GM12878 (cell line): Measurements from ENCODE around the gene ITGAD. TPM values are rescaled to one million over a fixed set of nuclear protein-coding genes. Genes with fewer than 3 reads are reported as not detected.

Source experiments
- ATAC-seq: fragments of 200-7000 bp; cut with Tn5 transposase; 3 replicates; pipeline ENCODE4 v1.9.1; 2020; ENCODE audit warnings: mild to moderate bottlenecking, moderate library complexity
- BruUV-seq: library from RNA; stranded (reverse); fragments of 400-500 nt; replicated peaks from 2 replicates; lab custom pipeline; 2021; lab: Mats Ljungman, UMichigan
- CTCF ChIA-PET: fragments of 300-600 bp; sonication (Branson Sonifier 250); formaldehyde crosslinking; extraction: SDS; loops from one replicate; lab custom pipeline; 2021; ENCODE audit warnings: inconsistent platforms; lab: Yijun Ruan, JAX
- POLR2A ChIA-PET: fragments of 350-600 bp; formaldehyde crosslinking; extraction: SDS; loops from one replicate; lab custom pipeline; 2021; ENCODE audit warnings: inconsistent platforms; lab: Charles Lee
- RAD21 ChIA-PET: fragments of 300-600 bp; sonication (Branson Sonifier 250); formaldehyde crosslinking; loops from one replicate; lab custom pipeline; 2023; ENCODE audit warnings: antibody characterized with exemption; ENCODE audit not compliant: unreplicated experiment; lab: Charles Lee
- SMC1A ChIA-PET: fragments of 300-600 bp; sonication (Branson Sonifier 250); formaldehyde crosslinking; loops from one replicate; lab custom pipeline; 2023; ENCODE audit not compliant: unreplicated experiment, uncharacterized antibody; lab: Charles Lee
- DNase-seq: peaks from one replicate; pipeline ENCODE4 v3.0.0-alpha.2; 2011; ENCODE audit warnings: low read depth, low spot score
- FAIRE-seq: peaks from 3 replicates; lab custom pipeline; 2011; peaks lifted over from hg19 to GRCh38; lab: Jason Lieb, UNC
- H2AFZ ChIP-seq: 2 replicates; pipeline ENCODE4 v1.6.0; 2011; ENCODE audit warnings: low read depth, low read length, control low read depth; ENCODE audit not compliant: control insufficient read depth
- H3K27ac ChIP-seq: 2 replicates; pipeline ENCODE4 v1.5.1; 2011; ENCODE audit warnings: control low read depth; ENCODE audit not compliant: control insufficient read depth, insufficient read depth
- H3K27me3 ChIP-seq, 2 experiments: replicated peaks in 1 of 2; 2 replicates each; pipeline versions ENCODE4 v1.6.0 to v1.6.1; 2011; ENCODE audit warnings: low read length in 1 of 2; ENCODE audit not compliant: control insufficient read depth in 2 of 2, insufficient read depth in 2 of 2
- H3K36me3 ChIP-seq, 2 experiments: 2 replicates each; pipeline ENCODE4 v1.5.1; 2011; ENCODE audit warnings: low read length in 1 of 2; ENCODE audit not compliant: control insufficient read depth in 2 of 2, insufficient read depth in 2 of 2
- H3K4me1 ChIP-seq: 2 replicates; pipeline ENCODE4 v1.6.1; 2011; ENCODE audit warnings: mild to moderate bottlenecking, low read length, moderate library complexity, mixed read lengths; ENCODE audit not compliant: control insufficient read depth, insufficient read depth
- H3K4me2 ChIP-seq: 2 replicates; pipeline ENCODE4 v1.6.0; 2011; ENCODE audit warnings: control low read depth; ENCODE audit not compliant: control insufficient read depth, insufficient read depth
- H3K4me3 ChIP-seq: fragments of 200-600 bp; sonication (generic); 2 replicates; pipeline ENCODE4 v1.5.1; 2016
- H3K79me2 ChIP-seq: 2 replicates; pipeline ENCODE4 v1.6.0; 2011; ENCODE audit warnings: low read length; ENCODE audit not compliant: control insufficient read depth, insufficient read depth
- H3K9ac ChIP-seq: 2 replicates; pipeline ENCODE4 v1.8.0; 2011; ENCODE audit warnings: low read length, control low read depth, mixed read lengths; ENCODE audit not compliant: control insufficient read depth, insufficient read depth
- H3K9me3 ChIP-seq: replicated peaks from 3 replicates; pipeline ENCODE4 v1.5.1; 2011; ENCODE audit warnings: mild to moderate bottlenecking, low read length; ENCODE audit not compliant: control insufficient read depth, insufficient read depth
- H4K20me1 ChIP-seq: 2 replicates; pipeline ENCODE4 v1.6.0; 2011; ENCODE audit not compliant: control insufficient read depth, insufficient read depth
- ASH2L ChIP-seq: fragments of 300-600, 200-600 bp; sonication (generic); IDR thresholded peaks from 2 replicates; pipeline ENCODE4 v1.6.1; 2017; ENCODE audit warnings: low read depth, mild to moderate bottlenecking, borderline replicate concordance
- CREM ChIP-seq: IDR thresholded peaks from 2 replicates; pipeline ENCODE4 v1.6.1; 2014; ENCODE audit warnings: antibody characterized with exemption, low read depth
- ETV6 ChIP-seq, 2 experiments: fragments of 450-650 bp in 1 of 2; IDR thresholded peaks in 1 of 2; conservative IDR thresholded peaks in 1 of 2; 2 replicates each; pipeline ENCODE4 v1.6.1; 2014; ENCODE audit warnings: antibody characterized with exemption in 1 of 2, borderline replicate concordance in 1 of 2, low read depth in 1 of 2, mild to moderate bottlenecking in 1 of 2, moderate library complexity in 1 of 2
- HDAC6 ChIP-seq: fragments of 200-600 bp; sonication (generic); IDR thresholded peaks from one replicate; pipeline ENCODE4 v1.8.0; 2017; ENCODE audit warnings: antibody characterized with exemption; ENCODE audit not compliant: unreplicated experiment
- MEF2B ChIP-seq: fragments of 450-650 bp; IDR thresholded peaks from 2 replicates; pipeline ENCODE4 v1.6.1; 2018; ENCODE audit warnings: mild to moderate bottlenecking, moderate library complexity; ENCODE audit not compliant: partially characterized antibody, poor library complexity, severe bottlenecking
- NR2C1 ChIP-seq: fragments of 450-650 bp; IDR thresholded peaks from 2 replicates; pipeline ENCODE4 v1.6.1; 2017; ENCODE audit warnings: antibody characterized with exemption, mild to moderate bottlenecking, moderate library complexity
- NR2F1 ChIP-seq: fragments of 450-650 bp; conservative IDR thresholded peaks from 2 replicates; pipeline ENCODE4 v1.6.1; 2017; ENCODE audit warnings: mild to moderate bottlenecking
- PAX5 ChIP-seq: IDR thresholded peaks from 2 replicates; pipeline ENCODE4 v1.6.1; 2011; ENCODE audit warnings: low read depth, low read length, borderline replicate concordance
- POLR2AphosphoS5 ChIP-seq: IDR thresholded peaks from 2 replicates; pipeline ENCODE4 v1.6.1; 2011; ENCODE audit warnings: mild to moderate bottlenecking, low read length, inconsistent platforms
- RAD51 ChIP-seq: fragments of 450-650 bp; IDR thresholded peaks from 2 replicates; pipeline ENCODE4 v1.6.1; 2016; ENCODE audit warnings: moderate library complexity, mild to moderate bottlenecking, inconsistent platforms
- RFX5 ChIP-seq: IDR thresholded peaks from 2 replicates; pipeline ENCODE4 v1.6.1; 2011; ENCODE audit warnings: low read depth, low read length, improper control_type of control experiment
- WGBS: methylation state at CpG from one replicate; pipeline ENCODE4 v1.1.6; 2016; ENCODE audit warnings: low lambda C conversion rate; ENCODE audit not compliant: insufficient replicate concordance, insufficient coverage; ENCODE audit errors: missing lambda C conversion rate; 5-methylcytosine and 5-hydroxymethylcytosine counted together
- in situ Hi-C: fragments of 300-500 bp; cut with MboI; formaldehyde crosslinking; loops from 9 replicates; pipeline ENCODE4 v1.14.3; 2018; ENCODE audit warnings: mixed read lengths
- intact Hi-C: fragments of 100-400 bp; cut with micrococcal nuclease; formaldehyde crosslinking; loops from one replicate; pipeline ENCODE4 v1.14.2; 2022; ENCODE audit not compliant: unreplicated experiment
- polyA plus RNA-seq, 11 experiments: library from polyadenylated mRNA; depleted of rRNA in 4 of 11; unstranded in 6 of 11; stranded (reverse) in 5 of 11; fragments of >200 nt; fragmentation: Nextera tagmentation in 4 of 11; fragmentation: Illumina TruSeq in 1 of 11; extraction: Ambion mirVana in 4 of 11; extraction: Trizol in 1 of 11; gene quantifications; 1 replicate in 1 of 11; 2 replicates in 10 of 11; pipeline versions ENCODE4 v1.2.1 to v1.2.3, GENCODE V29; 2011 to 2016; ENCODE audit warnings: inconsistent platforms in 2 of 11, missing spikeins in 2 of 11, low read depth in 1 of 11
- total RNA-seq, 4 experiments: library from RNA; depleted of rRNA in 3 of 4; stranded (reverse); fragments of >200 nt in 3 of 4; fragmentation: Illumina TruSeq in 1 of 4; extraction: Trizol in 1 of 4; gene quantifications; 2 replicates each; pipeline versions ENCODE4 v1.2.1 to v1.2.3, GENCODE V29; 2013 to 2021
- TF ChIP-seq, protein P1 (sequence below): fragments of 450-650 bp; IDR thresholded peaks from 2 replicates; pipeline ENCODE4 v1.6.1; 2017; ENCODE audit warnings: mild to moderate bottlenecking, low read depth, inconsistent platforms; ENCODE audit not compliant: poor library complexity, severe bottlenecking

The ITGAD gene
- total and polyA plus RNA-seq, 10 of the 15 experiments (the other 5 are each of a cell fraction or from before 2014, with no cell fraction given), result 0.29 to 4.0 (median 1.2) TPM

DNA sequence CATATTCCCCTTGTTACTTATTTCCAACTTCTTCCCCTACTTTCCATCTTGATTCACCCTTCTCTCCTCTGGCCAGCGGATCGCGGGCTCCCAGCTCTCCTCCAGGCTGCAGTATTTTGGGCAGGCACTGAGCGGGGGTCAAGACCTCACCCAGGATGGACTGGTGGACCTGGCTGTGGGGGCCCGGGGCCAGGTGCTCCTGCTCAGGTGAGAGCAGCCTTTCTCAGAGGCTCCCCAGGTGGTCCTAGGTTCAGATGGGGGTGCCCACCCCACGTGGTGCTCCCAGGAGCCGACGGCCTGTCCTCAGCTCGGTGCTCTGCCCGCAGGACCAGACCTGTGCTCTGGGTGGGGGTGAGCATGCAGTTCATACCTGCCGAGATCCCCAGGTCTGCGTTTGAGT, 22.1 kb upstream of the ITGAD start (continued):
- TF ChIP-seq RFX5, result no peak
- TF ChIP-seq PAX5, result no peak
- TF ChIP-seq ASH2L, result no peak
- TF ChIP-seq RAD51, result no peak
- TF ChIP-seq NR2C1, result no peak
- no peak for TF ChIP-seq ETV6 (conservative IDR thresholded peaks at IDR 0.05 in 1 of 2, IDR thresholded peaks at IDR 0.05 in 1 of 2; ENCODE audit: borderline replicate concordance in 1 of 2, low read depth in 1 of 2)
- TF ChIP-seq NR2F1, result no peak
- no peak for TF ChIP-seq HDAC6
- TF ChIP-seq, protein P1, sequence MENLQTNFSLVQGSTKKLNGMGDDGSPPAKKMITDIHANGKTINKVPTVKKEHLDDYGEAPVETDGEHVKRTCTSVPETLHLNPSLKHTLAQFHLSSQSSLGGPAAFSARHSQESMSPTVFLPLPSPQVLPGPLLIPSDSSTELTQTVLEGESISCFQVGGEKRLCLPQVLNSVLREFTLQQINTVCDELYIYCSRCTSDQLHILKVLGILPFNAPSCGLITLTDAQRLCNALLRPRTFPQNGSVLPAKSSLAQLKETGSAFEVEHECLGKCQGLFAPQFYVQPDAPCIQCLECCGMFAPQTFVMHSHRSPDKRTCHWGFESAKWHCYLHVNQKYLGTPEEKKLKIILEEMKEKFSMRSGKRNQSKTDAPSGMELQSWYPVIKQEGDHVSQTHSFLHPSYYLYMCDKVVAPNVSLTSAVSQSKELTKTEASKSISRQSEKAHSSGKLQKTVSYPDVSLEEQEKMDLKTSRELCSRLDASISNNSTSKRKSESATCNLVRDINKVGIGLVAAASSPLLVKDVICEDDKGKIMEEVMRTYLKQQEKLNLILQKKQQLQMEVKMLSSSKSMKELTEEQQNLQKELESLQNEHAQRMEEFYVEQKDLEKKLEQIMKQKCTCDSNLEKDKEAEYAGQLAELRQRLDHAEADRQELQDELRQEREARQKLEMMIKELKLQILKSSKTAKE, result no peak
- TF ChIP-seq, all 136 proteins: peak for 0

DNA sequence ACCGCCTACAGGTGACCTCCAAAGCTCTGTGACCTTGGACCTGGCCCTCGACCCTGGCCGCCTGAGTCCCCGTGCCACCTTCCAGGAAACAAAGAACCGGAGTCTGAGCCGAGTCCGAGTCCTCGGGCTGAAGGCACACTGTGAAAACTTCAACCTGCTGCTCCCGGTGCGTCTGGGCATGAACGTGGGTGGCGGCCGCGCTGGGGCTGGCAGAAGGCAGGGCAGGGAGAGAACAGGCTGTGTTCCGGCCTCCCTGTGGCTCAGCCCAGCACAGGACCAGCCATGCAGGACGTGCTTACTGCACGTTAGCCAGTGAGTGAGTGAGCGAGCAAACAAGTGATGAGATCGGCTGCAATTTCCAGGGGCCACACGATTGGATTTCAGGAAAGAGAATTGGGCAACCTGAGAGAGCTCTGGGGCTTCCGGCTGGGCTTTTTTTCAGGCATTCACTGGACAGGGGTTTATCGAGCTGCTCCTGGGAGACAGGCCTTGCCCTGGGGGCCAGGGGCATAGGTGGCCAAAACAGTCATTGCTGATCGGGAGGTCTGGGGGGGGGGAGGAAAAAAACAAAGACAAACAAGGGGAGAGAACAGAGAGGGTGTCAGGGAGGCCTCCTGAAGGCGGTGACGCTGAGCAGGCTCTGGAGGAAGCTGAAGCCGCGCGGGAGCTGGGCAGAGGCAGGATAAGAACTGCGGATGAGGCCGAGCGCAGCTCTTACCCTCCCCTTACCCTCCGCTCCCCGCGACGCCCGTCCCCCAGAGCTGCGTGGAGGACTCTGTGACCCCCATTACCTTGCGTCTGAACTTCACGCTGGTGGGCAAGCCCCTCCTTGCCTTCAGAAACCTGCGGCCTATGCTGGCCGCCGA, 21.3 kb upstream of the ITGAD start:
- in situ Hi-C loops, result no loop called here
- H3K4me3 ChIP-seq, result no peak overlapping the region
- no peak overlapping the region for H3K4me2 ChIP-seq
- no peak for ATAC-seq
- no peaks in the 10 kb centered on the region for H3K27me3 ChIP-seq
- no peak for DNase-seq
- no peaks in the 10 kb centered on the region for H4K20me1 ChIP-seq
- H3K36me3 ChIP-seq, result no peaks in the 10 kb centered on the region
- H3K9ac ChIP-seq, result no peak overlapping the region
- H2AFZ ChIP-seq, result no peak overlapping the region
- peaks cover 2% of the 10 kb centered on the region; the same call in 1 of the 3 replicates for H3K9me3 ChIP-seq
- TF ChIP-seq POLR2AphosphoS5, result no peak
- TF ChIP-seq MEF2B, result no peak
- TF ChIP-seq CREM, result no peak
- WGBS, result 65% methylated on average over 31 of the region's 42 CpGs
- no peaks in the 10 kb centered on the region for H3K79me2 ChIP-seq
- ChIA-PET CTCF (interaction anchor here (2.5 kb wide), 1 partner anchor 11 kb away, joined by 12 read pairs; no protein-coding TSS in a partner anchor), POLR2A (interaction anchor here (0.6 kb wide), 1 partner anchor 288 kb away, joined by 3 read pairs; no protein-coding TSS in a partner anchor), SMC1A (no interaction called here), RAD21 (interaction anchor here (1.1 kb wide), 1 partner anchor 11 kb away, joined by 3 read pairs; no protein-coding TSS in a partner anchor)
- no peak for FAIRE-seq
- H3K27ac ChIP-seq, result no peak overlapping the region
- H3K4me1 ChIP-seq, result peaks cover 2% of the 10 kb centered on the region; the same call in 1 of the 2 replicates
- intact Hi-C loops, result no loop called here
- BruUV-seq, result no TSS peak
